Left ventricle myocardium inferior (tissue), 1 donor: ENCODE data around the gene EXOC4. TPM values are rescaled to one million over a fixed set of nuclear protein-coding genes. Genes with fewer than 3 reads are reported as not detected.

ENCODE experiments used
- DNase-seq: peaks from one replicate; pipeline ENCODE4 v3.0.0-alpha.2; 2020
- H3K27ac ChIP-seq: fragments of 200-600 bp; replicated peaks from 2 replicates; pipeline ENCODE4 v1.8.0; 2021
- H3K27me3 ChIP-seq: fragments of 200-600 bp; 2 replicates; pipeline ENCODE4 v1.8.0; 2021; ENCODE audit warnings: low read depth
- H3K36me3 ChIP-seq: fragments of 200-600 bp; 2 replicates; pipeline ENCODE4 v1.8.0; 2021
- H3K4me1 ChIP-seq: fragments of 200-600 bp; 2 replicates; pipeline ENCODE4 v1.8.0; 2021
- H3K4me3 ChIP-seq: fragments of 200-600 bp; 2 replicates; pipeline ENCODE4 v1.8.0; 2021; ENCODE audit warnings: mild to moderate bottlenecking, moderate library complexity
- H3K9me3 ChIP-seq: fragments of 200-600 bp; replicated peaks from 2 replicates; pipeline ENCODE4 v1.8.0; 2021
- intact Hi-C: fragments of 100-400 bp; cut with micrococcal nuclease; formaldehyde crosslinking; loops from one replicate; pipeline ENCODE4 v1.11.0; 2022
- total RNA-seq: library from RNA; stranded (reverse); fragmentation: NEBNext Ultra II Directional; extraction: Animal tissue kit (Norgen Biotek cat#: 25700); gene quantifications from one replicate; pipeline ENCODE4 v1.2.1, GENCODE V29; 2021
- TF ChIP-seq, protein P1 (sequence below): fragments of 200-600 bp; IDR thresholded peaks from 2 replicates; pipeline ENCODE4 v1.8.0; 2021; ENCODE audit warnings: antibody characterized with exemption, mild to moderate bottlenecking, borderline replicate concordance
- donor health status: DM: no; HTN: yes; CAD: no; lungs with severe emphysema.

EXOC4 gene
- total RNA-seq, 1 donor from 2014 or later = 33.8 TPM

DNA sequence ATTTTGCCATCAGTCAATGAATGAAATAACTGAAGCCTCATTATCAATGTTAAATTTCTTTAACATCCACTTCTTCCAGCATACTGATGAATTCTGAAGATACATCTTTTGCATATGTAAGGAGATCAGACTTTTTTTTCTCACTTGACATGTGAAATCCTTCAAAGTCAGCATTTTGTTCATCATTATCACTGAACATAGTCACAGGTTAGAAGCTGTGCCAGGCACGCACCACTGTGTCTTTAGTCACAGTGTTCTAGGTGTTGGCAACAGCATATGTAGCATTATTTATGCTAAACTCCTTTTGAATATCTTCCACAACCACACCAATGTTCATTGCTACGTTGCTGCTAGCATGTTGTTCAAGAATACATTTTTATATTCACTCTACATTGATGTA is 450.1 kb downstream of the EXOC4 start:
- no peak overlapping the region for H3K4me3 ChIP-seq
- H3K36me3 ChIP-seq = no peaks in the 10 kb centered on the region
- H3K27ac ChIP-seq = no peak overlapping the region
- H3K9me3 ChIP-seq = no peaks in the 10 kb centered on the region
- intact Hi-C loops = no loop called here
- H3K27me3 ChIP-seq = no peaks in the 10 kb centered on the region
- no peak for DNase-seq
- H3K4me1 ChIP-seq = no peaks in the 10 kb centered on the region
- TF ChIP-seq, protein P1, sequence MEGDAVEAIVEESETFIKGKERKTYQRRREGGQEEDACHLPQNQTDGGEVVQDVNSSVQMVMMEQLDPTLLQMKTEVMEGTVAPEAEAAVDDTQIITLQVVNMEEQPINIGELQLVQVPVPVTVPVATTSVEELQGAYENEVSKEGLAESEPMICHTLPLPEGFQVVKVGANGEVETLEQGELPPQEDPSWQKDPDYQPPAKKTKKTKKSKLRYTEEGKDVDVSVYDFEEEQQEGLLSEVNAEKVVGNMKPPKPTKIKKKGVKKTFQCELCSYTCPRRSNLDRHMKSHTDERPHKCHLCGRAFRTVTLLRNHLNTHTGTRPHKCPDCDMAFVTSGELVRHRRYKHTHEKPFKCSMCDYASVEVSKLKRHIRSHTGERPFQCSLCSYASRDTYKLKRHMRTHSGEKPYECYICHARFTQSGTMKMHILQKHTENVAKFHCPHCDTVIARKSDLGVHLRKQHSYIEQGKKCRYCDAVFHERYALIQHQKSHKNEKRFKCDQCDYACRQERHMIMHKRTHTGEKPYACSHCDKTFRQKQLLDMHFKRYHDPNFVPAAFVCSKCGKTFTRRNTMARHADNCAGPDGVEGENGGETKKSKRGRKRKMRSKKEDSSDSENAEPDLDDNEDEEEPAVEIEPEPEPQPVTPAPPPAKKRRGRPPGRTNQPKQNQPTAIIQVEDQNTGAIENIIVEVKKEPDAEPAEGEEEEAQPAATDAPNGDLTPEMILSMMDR = no peak

DNA sequence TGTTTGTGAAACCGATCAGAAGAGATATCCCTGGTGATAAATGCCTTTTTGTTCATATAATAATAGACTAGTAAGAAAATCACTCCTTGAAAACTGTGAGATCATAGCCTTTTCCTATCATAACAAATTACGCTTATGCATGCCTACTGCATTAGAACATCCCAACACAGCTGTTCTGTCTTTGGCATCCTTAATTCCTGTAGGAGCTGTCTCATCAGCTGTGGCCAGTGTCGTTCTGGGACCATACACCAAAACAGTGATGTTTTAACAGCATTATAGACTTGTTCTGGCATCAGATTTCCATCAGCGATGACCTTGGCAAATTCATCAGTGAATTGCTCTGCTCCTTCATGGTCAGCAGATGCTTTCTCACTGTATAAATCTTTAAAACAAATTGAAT is 450.7 kb downstream of the EXOC4 start:
- H3K9me3 ChIP-seq = no peaks in the 10 kb centered on the region
- TF ChIP-seq, protein P1 = no peak
- H3K4me3 ChIP-seq = no peak overlapping the region
- H3K36me3 ChIP-seq = no peaks in the 10 kb centered on the region
- no peaks in the 10 kb centered on the region for H3K4me1 ChIP-seq
- H3K27ac ChIP-seq = no peak overlapping the region
- intact Hi-C loops = no loop called here
- DNase-seq = no peak
- no peaks in the 10 kb centered on the region for H3K27me3 ChIP-seq

DNA sequence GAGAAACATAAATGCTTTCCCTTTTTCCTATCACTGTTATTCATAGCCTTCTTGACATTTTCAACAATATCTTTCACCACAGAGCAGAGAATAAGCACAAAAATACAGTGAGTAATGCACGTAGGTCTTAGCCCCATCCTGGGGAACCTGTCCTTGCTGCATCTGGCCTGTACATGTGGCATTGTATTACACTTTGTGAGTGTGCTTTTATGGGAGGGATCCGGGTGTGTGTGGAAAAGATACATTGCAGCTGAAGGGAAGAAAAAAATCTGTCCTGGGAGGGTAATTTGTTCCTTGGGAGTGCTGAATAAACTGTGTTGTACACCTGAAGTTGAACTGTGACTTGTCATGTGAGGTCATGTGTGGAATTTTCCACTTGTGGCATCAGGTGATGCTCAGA is 451.6 kb downstream of the EXOC4 start:
- Histone ChIP-seq H3K36me3 (no peaks in the 10 kb centered on the region), H3K4me1 (no peaks in the 10 kb centered on the region), H3K9me3 (no peaks in the 10 kb centered on the region), H3K27ac (no peak overlapping the region), H3K27me3 (no peaks in the 10 kb centered on the region), H3K4me3 (no peak overlapping the region)
- intact Hi-C loops = no loop called here
- no peak for DNase-seq
- TF ChIP-seq, protein P1 = no peak

DNA sequence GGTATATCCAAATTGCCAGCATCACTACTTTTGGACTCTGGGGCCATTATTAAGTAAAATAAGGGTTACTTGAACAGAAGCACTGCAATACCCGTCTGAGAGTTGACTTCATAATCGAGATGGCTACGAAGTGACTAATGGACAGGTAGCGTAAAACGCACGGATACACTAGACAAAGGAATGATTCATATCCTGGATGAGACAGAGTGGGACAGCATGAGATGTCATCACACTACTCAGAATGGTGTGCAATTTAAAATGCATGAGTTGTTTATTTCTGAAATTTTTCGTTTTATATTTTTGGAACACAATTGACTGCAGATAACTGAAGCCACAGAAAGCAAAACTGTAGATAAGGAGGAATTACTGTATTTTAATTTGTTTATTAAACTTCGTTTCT is 452.7 kb downstream of the EXOC4 start:
- intact Hi-C loops = no loop called here
- TF ChIP-seq, protein P1 = no peak
- H3K4me1 ChIP-seq = no peaks in the 10 kb centered on the region

DNA sequence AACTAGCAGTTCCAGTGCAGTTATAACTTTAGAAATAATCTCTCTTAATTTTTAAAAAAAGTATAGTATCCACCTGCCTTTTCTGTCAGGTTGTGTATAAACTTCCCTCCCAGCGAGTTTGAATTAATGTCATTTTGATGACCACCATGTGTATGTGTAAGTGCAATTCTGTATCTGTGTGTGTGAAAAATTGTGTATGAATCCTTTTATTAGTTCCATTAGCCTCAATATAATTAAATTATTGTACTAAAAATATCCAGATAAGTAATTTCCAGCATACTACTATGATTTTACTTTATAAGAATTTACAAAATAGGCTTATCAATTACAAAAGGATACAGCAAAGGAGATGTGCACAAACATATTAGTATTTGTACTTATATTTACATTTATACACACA is 453.1 kb downstream of the EXOC4 start:
- no peak for DNase-seq
- TF ChIP-seq, protein P1 = no peak
- Histone ChIP-seq H3K4me3 (no peak overlapping the region), H3K9me3 (no peaks in the 10 kb centered on the region), H3K27me3 (no peaks in the 10 kb centered on the region), H3K36me3 (no peaks in the 10 kb centered on the region), H3K27ac (no peak overlapping the region), H3K4me1 (no peaks in the 10 kb centered on the region)
- intact Hi-C loops = no loop called here

More for the DNA sequence above, 452.7 kb downstream of the EXOC4 start:
- Histone ChIP-seq H3K9me3 (no peaks in the 10 kb centered on the region), H3K27me3 (no peaks in the 10 kb centered on the region), H3K36me3 (no peaks in the 10 kb centered on the region), H3K4me3 (no peak overlapping the region), H3K27ac (no peak overlapping the region)
- DNase-seq = no peak
